Activated gamma-delta T cell (primary cell): Measurements from ENCODE around the gene NCKAP5.

Source experiments
- DNase-seq: peaks from one replicate; lab custom pipeline; 2025; lab: John Stamatoyannopoulos, UW

NCKAP5 gene

GRCh38 chr2:132668189-132668823 lies 900.0 kb downstream of the NCKAP5 start:
- no peak for DNase-seq

- no peak for DNase-seq
Measured at GRCh38 chr2:132667706-132668105, 900.6 kb downstream of the NCKAP5 start.

- DNase-seq, result no peak
Measured at GRCh38 chr2:132665401-132666140, 902.7 kb downstream of the NCKAP5 start.

GRCh38 chr2:132664096-132664495 lies 904.2 kb downstream of the NCKAP5 start:
- DNase-seq, result no peak

- no peak for DNase-seq
Measured at GRCh38 chr2:132662732-132663131, 905.5 kb downstream of the NCKAP5 start.

GRCh38 chr2:132659331-132659730 lies 908.9 kb downstream of the NCKAP5 start:
- DNase-seq, result no peak

GRCh38 chr2:132656266-132656975 lies 911.8 kb downstream of the NCKAP5 start:
- DNase-seq, result no peak

GRCh38 chr2:132654968-132655367 lies 913.3 kb downstream of the NCKAP5 start:
- DNase-seq, result no peak

GRCh38 chr2:132654335-132654734 lies 913.9 kb downstream of the NCKAP5 start:
- no peak for DNase-seq

GRCh38 chr2:132652474-132652873 lies 915.8 kb downstream of the NCKAP5 start:
- no peak for DNase-seq

GRCh38 chr2:132651115-132652045 lies 916.9 kb downstream of the NCKAP5 start:
- no peak for DNase-seq

- DNase-seq, result no peak
Measured at GRCh38 chr2:132646540-132647108, 921.6 kb downstream of the NCKAP5 start.

GRCh38 chr2:132645722-132646539 lies 922.3 kb downstream of the NCKAP5 start:
- DNase-seq, result no peak

- no peak for DNase-seq
Measured at GRCh38 chr2:132645176-132645575, 923.1 kb downstream of the NCKAP5 start.

GRCh38 chr2:132642415-132642814 lies 925.8 kb downstream of the NCKAP5 start:
- DNase-seq, result no peak

- no peak for DNase-seq
Measured at GRCh38 chr2:132641819-132642218, 926.4 kb downstream of the NCKAP5 start.

- no peak for DNase-seq
Measured at GRCh38 chr2:132640116-132640515, 928.1 kb downstream of the NCKAP5 start.

GRCh38 chr2:132638313-132639040 lies 929.8 kb downstream of the NCKAP5 start:
- DNase-seq, result no peak

- DNase-seq, result no peak
Measured at GRCh38 chr2:132636346-132636745, 931.9 kb downstream of the NCKAP5 start.

- DNase-seq, result no peak
Measured at GRCh38 chr2:132633635-132634034, 934.6 kb downstream of the NCKAP5 start.
